ENCODE data around the gene ITGA5.

GRCh38 chr12:54370171-54370730 is 48.8 kb downstream of the ITGA5 start:
- TF ChIP-seq TAF1 (IDR thresholded peaks at IDR 0.05; ENCODE audit: low read depth, low read length): no peak
- no peak for TF ChIP-seq POLR2AphosphoS5 (IDR thresholded peaks at IDR 0.05; ENCODE audit: low read depth, low read length)
- TF ChIP-seq POLR2A (IDR thresholded peaks at IDR 0.05; ENCODE audit: low read depth, low read length): no peak
- no peak for TF ChIP-seq POU2F2 (IDR thresholded peaks at IDR 0.05; ENCODE audit: low read depth, low read length)
- no peak for TF ChIP-seq SPI1 (IDR thresholded peaks at IDR 0.05; ENCODE audit: low read depth, low read length)
- TF ChIP-seq PAX5 (IDR thresholded peaks at IDR 0.05; ENCODE audit: insufficient read depth, low read length, severe bottlenecking): no peak

Measured in GM12891 (cell line).